Ishikawa (cell line): ENCODE results near the gene TACC2.

Source experiments
- CEBPB ChIP-seq: IDR thresholded peaks from 2 replicates; pipeline ENCODE4 v1.6.1; 2012
- EP300 ChIP-seq: IDR thresholded peaks from 2 replicates; pipeline ENCODE4 v1.6.1; 2012; ENCODE audit warnings: borderline replicate concordance
- RAD21 ChIP-seq: IDR thresholded peaks from 2 replicates; pipeline ENCODE4 v1.6.1; 2012; ENCODE audit warnings: low read depth
- TAF1 ChIP-seq: IDR thresholded peaks from 2 replicates; pipeline ENCODE4 v1.6.1; 2012; ENCODE audit warnings: low read depth, mild to moderate bottlenecking

DNA sequence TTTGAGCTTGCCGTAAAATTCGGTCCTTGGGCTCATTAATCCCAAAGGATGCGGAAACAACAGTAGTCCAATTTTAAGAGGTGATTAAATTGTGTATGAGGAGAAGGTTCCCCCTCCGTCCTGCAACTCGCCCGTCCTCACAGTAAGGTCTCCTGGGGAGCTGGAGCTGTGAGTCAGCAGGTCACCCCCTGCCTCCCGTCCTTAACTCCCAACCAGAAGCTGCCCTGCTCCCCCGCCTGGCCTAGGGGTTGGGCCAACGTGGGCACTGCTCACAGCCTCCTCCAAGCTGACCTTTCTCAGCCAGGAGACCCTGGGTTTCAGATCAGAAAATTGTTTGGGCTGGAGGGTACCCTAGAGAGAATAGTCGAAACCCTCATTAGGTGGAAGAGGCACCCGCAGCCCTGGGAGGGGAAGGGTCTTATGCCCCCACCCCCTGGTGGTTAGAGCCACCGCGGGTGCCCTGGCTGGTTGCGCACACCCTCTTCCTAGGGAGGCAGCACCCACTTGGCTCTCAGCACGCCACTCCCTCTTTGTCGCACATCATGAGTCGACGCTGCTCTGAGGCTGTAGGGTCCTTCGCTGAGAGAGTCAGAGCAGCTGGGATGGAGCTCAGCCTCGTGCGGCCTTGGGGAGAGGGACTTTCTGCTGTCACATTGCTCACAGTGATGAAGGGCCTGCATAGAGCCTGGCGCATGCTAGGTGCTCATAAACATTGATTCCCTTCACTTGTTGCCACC, 131.2 kb downstream of the TACC2 start:
- TF ChIP-seq RAD21 (no peak), EP300 (no peak), TAF1 (no peak), CEBPB (no peak)
